ENCODE results near the gene DDAH2.

- no peak for TF ChIP-seq POLR2A (IDR thresholded peaks at IDR 0.05)
- no peak for TF ChIP-seq EP300 (IDR thresholded peaks at IDR 0.05; ENCODE audit: low read depth)
Observed at GRCh38 chr6:31734247-31734820, 5.2 kb upstream of the DDAH2 start.

Measured in transverse colon (tissue), 1 donor.